ENCODE data around the gene CDH11. TPM values are rescaled to one million over a fixed set of nuclear protein-coding genes. Genes with fewer than 3 reads are reported as not detected.

CDH11 gene
- total RNA-seq, 8 experiments from 2014 or later = 14.9 to 567 (median 49.1) TPM

DNA sequence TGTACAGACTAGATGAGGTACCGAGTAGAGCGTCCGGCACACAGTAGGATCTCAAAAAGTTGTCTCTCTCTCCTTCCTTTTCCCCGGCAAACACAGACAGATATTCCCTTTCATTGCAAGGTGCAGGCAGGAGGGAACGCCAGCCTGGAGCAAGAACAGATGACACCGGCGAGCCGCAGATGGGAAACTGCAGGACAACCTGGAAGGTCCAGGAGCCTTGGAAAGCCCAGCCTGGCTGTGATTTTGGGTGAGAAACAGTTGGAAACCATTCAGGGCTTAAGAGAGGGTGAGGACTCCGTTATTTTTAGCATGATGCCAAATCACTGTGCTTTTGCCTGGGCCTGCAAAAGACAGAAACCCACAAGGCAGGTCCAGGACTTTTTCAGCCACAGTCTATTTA, 7.3 kb downstream of the CDH11 start:
- H3K4me3 ChIP-seq = no peak overlapping the region
- 17 to 100% (median 93%) methylated on average over 1 to 8 of the region's 9 CpGs; no CpG with 5 or more reads in 1 of the 10 experiments for WGBS, 10 experiments
- in situ Hi-C loops (cut with MboI; ENCODE audit: low pct_unique_long_range_greater_than_20kb in 2 of 9, low sequenced_read_pairs in 9 of 9, unreplicated experiment in 9 of 9) = loop anchor here in 5 of 9 experiments (25.0 kb wide), 3 partner anchors 227 to 1652 kb away; no protein-coding TSS in a partner anchor

DNA sequence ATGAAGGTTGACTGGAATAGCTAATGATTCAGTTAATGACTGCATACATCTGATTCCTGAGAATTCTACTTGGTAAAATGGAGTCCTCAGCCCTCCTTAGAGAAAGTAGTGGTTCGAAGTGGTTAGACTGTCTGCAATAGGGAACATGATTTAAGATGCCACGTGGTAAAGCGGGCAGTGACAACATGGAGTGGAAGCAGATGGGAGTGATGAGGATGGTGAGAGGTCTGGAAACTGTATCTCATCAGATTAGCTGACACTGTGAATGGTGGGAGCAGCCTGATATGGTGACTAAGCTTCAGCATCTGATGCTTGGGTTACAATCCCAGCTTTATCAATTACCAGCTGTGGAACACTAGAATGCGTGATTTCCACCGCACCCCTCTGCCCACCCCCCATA, 8.4 kb downstream of the CDH11 start:
- H3K4me3 ChIP-seq = no peak overlapping the region
- WGBS, 10 experiments = 79 to 100% (median 93%) methylated on average over 1 to 5 of the region's 5 CpGs; no CpG with 5 or more reads in 1 of the 10 experiments
- H3K4me1 ChIP-seq (replicated peaks in 1 of 2) = peaks cover 5 to 12% of the 10 kb centered on the region in 2 donors
- H3K27ac ChIP-seq = no peak overlapping the region
- ATAC-seq (replicated peaks in 6 of 8) = no peak
- in situ Hi-C loops (cut with MboI; ENCODE audit: low pct_unique_long_range_greater_than_20kb in 2 of 9, low sequenced_read_pairs in 9 of 9, unreplicated experiment in 9 of 9) = loop anchor here in 5 of 9 experiments (25.0 kb wide), 3 partner anchors 226 to 1651 kb away; no protein-coding TSS in a partner anchor

More for the DNA sequence above, 7.3 kb downstream of the CDH11 start:
- Histone ChIP-seq H3K27ac (no peak overlapping the region), H3K4me1 (replicated peaks in 1 of 2) (peaks cover 5 to 15% of the 10 kb centered on the region in 2 donors)
- no peak for ATAC-seq (replicated peaks in 6 of 8)

DNA sequence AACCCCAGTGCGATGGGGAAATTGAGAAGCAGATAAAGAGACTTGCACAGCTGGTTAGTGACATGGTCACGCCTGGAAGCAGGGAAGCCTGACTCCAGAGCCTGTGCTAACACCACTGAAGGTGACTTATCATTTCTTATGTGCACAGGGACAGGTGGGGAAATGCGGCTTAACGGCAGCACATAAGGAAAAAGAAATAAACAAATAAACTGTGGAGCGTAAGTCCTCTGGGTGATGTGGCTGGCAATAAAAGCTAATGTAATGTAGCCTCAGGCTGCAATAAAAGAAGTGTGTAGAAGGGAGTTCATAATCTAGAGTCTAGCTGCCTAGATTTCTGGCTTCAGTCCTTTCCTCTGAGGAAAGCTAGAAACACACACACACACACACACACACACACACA, 10.6 kb downstream of the CDH11 start:
- ATAC-seq (replicated peaks in 6 of 8) = peak in 3 of 8 experiments; percentile 20 to 36 (median 24)
- WGBS, 10 experiments = 79 to 100% (median 100%) methylated on average over 1 to 5 of the region's 5 CpGs; no CpG with 5 or more reads in 1 of the 10 experiments
- Histone ChIP-seq H3K4me3 (no peak overlapping the region), H3K4me1 (replicated peaks in 1 of 2) (no peaks in the 10 kb centered on the region), H3K27ac (no peak overlapping the region)
- in situ Hi-C loops (cut with MboI; ENCODE audit: low pct_unique_long_range_greater_than_20kb in 2 of 9, low sequenced_read_pairs in 9 of 9, unreplicated experiment in 9 of 9) = loop anchor here in 5 of 9 experiments (25.0 kb wide), 3 partner anchors 224 to 1649 kb away; no protein-coding TSS in a partner anchor

DNA sequence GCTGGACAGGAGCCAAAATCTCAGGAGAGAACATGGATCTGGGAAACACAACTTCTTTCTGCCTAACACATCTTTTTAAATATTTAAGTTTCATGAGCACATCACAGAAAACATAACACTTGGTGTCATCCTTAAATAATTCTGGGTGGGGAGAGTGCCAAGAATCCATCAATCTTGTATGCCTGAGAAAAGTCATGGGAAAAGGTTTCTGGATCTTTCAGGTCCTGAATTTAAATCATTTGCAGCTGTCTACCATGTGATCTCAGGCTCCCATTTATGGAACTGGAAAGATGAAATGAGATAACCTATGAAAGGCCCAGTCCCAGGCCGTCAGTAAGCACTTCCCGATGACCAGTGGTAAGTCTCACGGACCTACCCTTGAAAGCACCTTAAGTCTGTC, 15.1 kb downstream of the CDH11 start:
- Histone ChIP-seq H3K27ac (no peak overlapping the region), H3K4me3 (no peak overlapping the region), H3K4me1 (replicated peaks in 1 of 2) (peaks cover 0 to 8% of the 10 kb centered on the region in 2 donors)
- in situ Hi-C loops (cut with MboI; ENCODE audit: low pct_unique_long_range_greater_than_20kb in 2 of 9, low sequenced_read_pairs in 9 of 9, unreplicated experiment in 9 of 9) = loop anchor here in 5 of 9 experiments (25.0 kb wide), 3 partner anchors 219 to 1644 kb away; no protein-coding TSS in a partner anchor
- WGBS, 10 experiments = 71 to 100% (median 90%) methylated on average over 1 to 3 of the region's 3 CpGs; no CpG with 5 or more reads in 4 of the 10 experiments
- ATAC-seq (replicated peaks in 6 of 8) = no peak

DNA sequence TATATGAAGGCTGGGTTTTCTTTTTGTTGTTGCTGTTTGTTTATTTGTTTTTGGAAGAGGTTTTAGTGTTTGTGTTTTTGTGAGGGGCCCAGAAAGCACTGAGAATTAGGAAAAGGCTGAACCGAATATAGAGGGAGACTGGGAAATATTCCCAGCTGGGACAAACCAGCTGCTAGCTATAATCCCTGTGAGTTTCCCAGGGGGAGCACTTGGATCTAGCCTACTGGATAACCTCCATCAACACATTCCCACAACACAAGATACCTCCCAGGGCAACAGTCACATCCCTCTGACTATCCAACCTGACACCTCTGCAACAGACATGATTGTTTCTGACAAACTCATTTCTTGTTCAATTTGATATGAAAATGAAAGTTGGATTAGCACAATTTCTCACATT, 16.7 kb downstream of the CDH11 start:
- Histone ChIP-seq H3K4me3 (no peak overlapping the region), H3K27ac (no peak overlapping the region), H3K4me1 (replicated peaks in 1 of 2) (peaks cover 0 to 8% of the 10 kb centered on the region in 2 donors)
- ATAC-seq (replicated peaks in 6 of 8) = no peak
- in situ Hi-C loops (cut with MboI; ENCODE audit: low pct_unique_long_range_greater_than_20kb in 2 of 9, low sequenced_read_pairs in 9 of 9, unreplicated experiment in 9 of 9) = loop anchor here in 5 of 9 experiments (25.0 kb wide), 3 partner anchors 218 to 1643 kb away; no protein-coding TSS in a partner anchor
- 60 to 100% (median 90%) methylated on average over 1 of the region's 1 CpG; no CpG with 5 or more reads in 6 of the 10 experiments for WGBS, 10 experiments

DNA sequence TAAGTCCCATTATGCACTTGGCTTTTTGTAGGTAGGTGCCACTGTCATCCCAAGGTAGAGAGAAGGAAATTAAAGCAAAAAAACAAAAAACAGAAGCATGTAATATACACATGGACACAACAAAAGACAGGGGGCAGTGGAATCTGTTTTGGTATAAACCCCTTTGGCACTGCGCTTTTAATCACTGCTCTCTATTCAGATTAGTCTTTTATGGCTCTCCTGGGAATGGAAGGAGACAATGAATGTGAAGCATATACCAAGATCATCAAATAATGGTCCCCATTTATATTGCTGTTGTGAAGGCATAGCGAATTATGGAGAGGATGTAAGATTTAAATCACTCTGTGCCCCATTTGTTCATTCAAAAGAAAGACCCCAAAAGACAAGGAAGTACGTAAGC, 17.4 kb downstream of the CDH11 start:
- ATAC-seq (replicated peaks in 6 of 8) = no peak
- WGBS, 10 experiments = 80 to 100% (median 91%) methylated on average over 1 to 3 of the region's 3 CpGs
- Histone ChIP-seq H3K27ac (no peak overlapping the region), H3K4me1 (replicated peaks in 1 of 2) (peaks cover 0 to 8% of the 10 kb centered on the region in 2 donors), H3K4me3 (no peak overlapping the region)
- in situ Hi-C loops (cut with MboI; ENCODE audit: low pct_unique_long_range_greater_than_20kb in 2 of 9, low sequenced_read_pairs in 9 of 9, unreplicated experiment in 9 of 9) = loop anchor here in 5 of 9 experiments (25.0 kb wide), 3 partner anchors 217 to 1642 kb away; no protein-coding TSS in a partner anchor

DNA sequence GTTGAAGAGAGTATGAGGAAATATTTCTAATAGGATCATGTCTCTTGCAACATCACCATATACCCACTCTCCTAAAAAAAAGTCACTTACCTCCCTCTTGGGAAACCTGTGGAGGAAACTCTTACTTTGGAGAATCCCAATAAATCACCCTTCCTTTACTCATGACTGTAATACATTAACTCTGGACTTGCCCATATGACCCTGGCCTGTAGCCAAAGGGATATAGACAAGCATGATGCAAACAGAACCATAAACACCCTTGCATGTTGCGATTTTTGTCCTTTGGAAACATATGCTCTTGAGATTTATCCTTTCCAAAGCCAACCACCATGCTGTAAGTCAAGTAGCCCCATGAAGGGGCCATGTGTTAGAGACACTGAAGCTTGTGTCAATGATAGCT, 19.5 kb downstream of the CDH11 start:
- in situ Hi-C loops (cut with MboI; ENCODE audit: low pct_unique_long_range_greater_than_20kb in 2 of 9, low sequenced_read_pairs in 9 of 9, unreplicated experiment in 9 of 9) = loop anchor here in 5 of 9 experiments (25.0 kb wide), 3 partner anchors 215 to 1640 kb away; no protein-coding TSS in a partner anchor
- no peak for ATAC-seq (replicated peaks in 6 of 8)
- 83 to 100% methylated on average over 1 of the region's 1 CpG; no CpG with 5 or more reads in 8 of the 10 experiments for WGBS, 10 experiments
- no peak overlapping the region for H3K4me3 ChIP-seq
- no peak overlapping the region for H3K27ac ChIP-seq
- H3K4me1 ChIP-seq (replicated peaks in 1 of 2) = peaks cover 0 to 8% of the 10 kb centered on the region in 2 donors

DNA sequence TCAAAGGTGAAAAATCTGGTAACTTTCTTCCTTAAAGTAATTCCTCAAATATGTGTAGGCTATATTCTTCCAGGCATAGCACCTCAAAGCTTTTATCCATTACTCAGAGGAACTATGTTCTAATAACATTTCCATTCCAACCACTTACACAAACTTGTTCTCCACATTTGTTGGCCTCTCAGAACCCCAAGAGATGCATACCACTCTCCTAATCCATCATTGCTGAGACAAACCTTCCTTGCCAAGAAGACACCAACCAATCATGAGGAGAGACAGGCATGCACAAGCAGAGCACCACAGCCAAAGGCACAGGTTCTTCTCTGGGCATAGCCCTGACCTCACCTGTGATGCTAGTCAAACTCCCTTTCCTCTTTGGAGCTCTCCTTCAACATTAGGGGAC, 20.9 kb downstream of the CDH11 start:
- in situ Hi-C loops (cut with MboI; ENCODE audit: low pct_unique_long_range_greater_than_20kb in 2 of 9, low sequenced_read_pairs in 9 of 9, unreplicated experiment in 9 of 9) = loop anchor here in 5 of 9 experiments (25.0 kb wide), 3 partner anchors 214 to 1639 kb away; no protein-coding TSS in a partner anchor
- H3K27ac ChIP-seq = no peak overlapping the region
- peaks cover 0 to 8% of the 10 kb centered on the region in 2 donors for H3K4me1 ChIP-seq (replicated peaks in 1 of 2)
- ATAC-seq (replicated peaks in 6 of 8) = no peak
- no peak overlapping the region for H3K4me3 ChIP-seq

DNA sequence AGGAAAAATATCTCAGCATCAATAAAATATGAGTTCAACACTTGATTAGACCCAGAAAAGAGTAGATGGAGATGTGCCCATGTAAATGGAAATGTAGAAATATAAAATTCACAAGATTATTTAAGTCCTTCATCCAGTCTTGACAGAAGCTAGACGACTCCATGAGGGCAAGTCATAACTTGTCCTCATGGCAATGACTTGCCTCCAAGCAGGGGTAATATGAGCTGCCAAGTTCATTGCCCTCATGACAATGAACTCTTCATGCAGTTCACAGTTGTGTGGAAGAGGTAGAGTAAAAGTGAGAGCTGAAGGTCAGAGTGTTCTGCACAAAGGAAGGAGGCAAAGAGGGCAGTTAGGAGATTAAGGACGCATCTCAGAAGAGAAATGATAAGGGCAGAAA, 22.3 kb downstream of the CDH11 start:
- in situ Hi-C loops (cut with MboI; ENCODE audit: low pct_unique_long_range_greater_than_20kb in 2 of 9, low sequenced_read_pairs in 9 of 9, unreplicated experiment in 9 of 9) = loop anchor here in 5 of 9 experiments (25.0 kb wide), 3 partner anchors 212 to 1637 kb away; no protein-coding TSS in a partner anchor
- no peak overlapping the region for H3K4me3 ChIP-seq
- ATAC-seq (replicated peaks in 6 of 8) = no peak
- peaks cover 0 to 6% of the 10 kb centered on the region in 2 donors for H3K4me1 ChIP-seq (replicated peaks in 1 of 2)
- H3K27ac ChIP-seq = no peak overlapping the region
- WGBS, 10 experiments = 83 to 100% (median 98%) methylated on average over 1 to 2 of the region's 2 CpGs; no CpG with 5 or more reads in 2 of the 10 experiments

DNA sequence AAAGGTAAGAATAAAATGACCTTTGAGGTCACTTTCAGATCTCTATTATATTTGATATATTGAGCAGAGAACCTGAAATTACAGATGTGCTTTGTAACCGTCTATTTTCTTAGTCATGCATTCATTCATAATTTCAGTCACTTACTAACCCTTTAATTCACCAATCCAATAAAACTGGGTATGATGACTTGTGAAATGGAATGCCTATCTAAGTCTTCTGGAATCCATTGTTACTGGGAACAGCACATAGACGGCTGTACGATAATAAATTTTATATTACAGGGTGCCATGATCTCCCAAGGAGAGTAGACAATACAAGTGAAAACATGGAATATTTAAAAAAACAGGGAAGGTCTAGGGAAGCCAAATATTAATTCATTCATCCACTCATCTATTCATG, 22.9 kb downstream of the CDH11 start:
- Histone ChIP-seq H3K27ac (no peak overlapping the region), H3K4me3 (no peak overlapping the region), H3K4me1 (replicated peaks in 1 of 2) (no peaks in the 10 kb centered on the region)
- in situ Hi-C loops (cut with MboI; ENCODE audit: low pct_unique_long_range_greater_than_20kb in 2 of 9, low sequenced_read_pairs in 9 of 9, unreplicated experiment in 9 of 9) = no loop called here
- WGBS, 10 experiments = 0 to 100% (median 95%) methylated on average over 1 to 3 of the region's 3 CpGs; no CpG with 5 or more reads in 1 of the 10 experiments
- ATAC-seq (replicated peaks in 6 of 8) = no peak

DNA sequence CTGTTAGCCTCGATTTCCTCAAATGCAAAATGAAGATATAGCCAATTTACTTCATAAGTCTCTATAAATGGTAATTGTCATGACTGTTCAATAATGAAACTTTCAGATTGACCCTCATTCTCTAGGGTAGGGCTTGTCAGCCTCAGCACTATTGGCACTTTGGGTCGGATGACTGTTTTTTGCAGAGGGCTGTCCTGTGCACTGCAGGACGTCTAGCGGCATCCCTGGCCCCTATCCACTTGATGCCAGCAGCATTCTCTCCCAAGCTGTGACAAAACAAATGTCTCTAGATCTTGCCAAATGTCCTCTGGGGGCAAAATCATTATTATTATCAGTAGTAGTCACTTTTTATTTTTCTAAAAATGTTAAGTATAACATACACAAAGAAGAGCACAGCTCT, 24.6 kb downstream of the CDH11 start:
- Histone ChIP-seq H3K4me1 (replicated peaks in 1 of 2) (no peaks in the 10 kb centered on the region), H3K27ac (no peak overlapping the region), H3K4me3 (no peak overlapping the region)
- ATAC-seq (replicated peaks in 6 of 8) = no peak
- 73 to 100% (median 94%) methylated on average over 1 to 4 of the region's 4 CpGs; no CpG with 5 or more reads in 4 of the 10 experiments for WGBS, 10 experiments
- in situ Hi-C loops (cut with MboI; ENCODE audit: low pct_unique_long_range_greater_than_20kb in 2 of 9, low sequenced_read_pairs in 9 of 9, unreplicated experiment in 9 of 9) = no loop called here

DNA sequence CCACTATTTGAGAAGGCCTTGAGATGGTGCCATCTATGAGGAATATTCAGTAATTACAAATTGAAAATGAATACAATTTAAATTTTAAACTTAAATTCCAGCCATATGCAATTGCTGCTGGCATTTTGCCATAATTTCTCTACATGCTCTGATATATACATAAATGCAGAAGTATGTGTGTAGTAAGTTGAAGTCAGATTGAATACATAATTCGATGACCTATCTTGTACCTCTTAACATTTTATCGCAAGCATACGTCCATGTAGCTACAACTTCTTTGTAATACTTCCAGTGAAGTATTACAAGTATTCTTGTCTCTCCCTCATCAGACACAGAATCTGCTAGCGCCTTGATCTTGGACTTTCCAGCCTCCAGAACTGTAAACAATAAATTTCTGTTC, 26.0 kb downstream of the CDH11 start:
- peak in 3 of 8 experiments; percentile 46 to 75 (median 63) for ATAC-seq (replicated peaks in 6 of 8)
- H3K27ac ChIP-seq = no peak overlapping the region
- WGBS, 10 experiments = 0 to 100% (median 80%) methylated on average over 1 to 4 of the region's 4 CpGs

DNA sequence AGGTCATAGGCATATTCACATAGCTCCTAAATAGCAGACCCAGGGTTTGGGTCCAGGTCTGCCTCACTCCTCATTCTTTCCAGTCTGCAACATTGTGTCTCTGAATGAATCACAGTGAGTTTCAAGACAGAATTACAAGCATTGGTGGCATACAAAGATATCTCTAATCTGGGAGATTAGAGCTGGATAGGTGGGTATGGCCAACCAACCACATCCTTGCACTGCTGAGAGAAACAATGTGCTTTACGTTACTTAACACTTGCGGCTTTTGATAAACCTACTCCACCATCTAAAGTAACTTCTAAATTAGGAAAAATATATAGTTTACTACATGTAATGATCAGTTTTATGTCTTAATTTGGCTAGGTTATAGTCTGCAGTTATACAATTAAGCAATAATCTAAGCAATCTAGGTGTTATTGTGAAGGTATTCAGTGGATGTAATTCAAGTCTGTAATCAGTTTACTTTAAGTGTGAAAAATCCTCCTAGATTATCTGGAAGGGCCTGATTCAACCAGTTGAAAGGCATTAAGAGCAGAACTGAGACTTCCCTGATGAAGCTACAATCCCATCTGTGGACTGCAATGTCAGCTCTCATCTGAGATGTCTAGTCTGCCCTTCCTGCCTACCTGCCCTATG, 26.7 kb downstream of the CDH11 start:
- Histone ChIP-seq H3K4me3 (no peak overlapping the region), H3K27ac (no peak overlapping the region), H3K4me1 (replicated peaks in 1 of 2) (no peaks in the 10 kb centered on the region)
- WGBS, 10 experiments = 92 to 100% (median 96%) methylated on average over 2 of the region's 2 CpGs; no CpG with 5 or more reads in 6 of the 10 experiments
- in situ Hi-C loops (cut with MboI; ENCODE audit: low pct_unique_long_range_greater_than_20kb in 2 of 9, low sequenced_read_pairs in 9 of 9, unreplicated experiment in 9 of 9) = no loop called here
- no peak for ATAC-seq (replicated peaks in 6 of 8)

More for the DNA sequence above, 26.0 kb downstream of the CDH11 start:
- Histone ChIP-seq H3K4me1 (replicated peaks in 1 of 2) (no peaks in the 10 kb centered on the region), H3K4me3 (no peak overlapping the region)
- in situ Hi-C loops (cut with MboI; ENCODE audit: low pct_unique_long_range_greater_than_20kb in 2 of 9, low sequenced_read_pairs in 9 of 9, unreplicated experiment in 9 of 9) = no loop called here

Measured in motor neuron (in vitro differentiated cells).